HG03159 (cell line): ENCODE measurements around the gene THEMIS2.
"Not testable (repeated sequence)": the region's sequence is repeated elsewhere in the genome, so short reads cannot be mapped to it uniquely, and the experiment has no call there.

Experiments used
- ATAC-seq: cut with Tn5 transposase; IDR thresholded peaks from one replicate; pipeline ENCODE4 v1.9.1; 2021; ENCODE audit warnings: mild to moderate bottlenecking, moderate library complexity; ENCODE audit not compliant: unreplicated experiment

Gene THEMIS2

DNA sequence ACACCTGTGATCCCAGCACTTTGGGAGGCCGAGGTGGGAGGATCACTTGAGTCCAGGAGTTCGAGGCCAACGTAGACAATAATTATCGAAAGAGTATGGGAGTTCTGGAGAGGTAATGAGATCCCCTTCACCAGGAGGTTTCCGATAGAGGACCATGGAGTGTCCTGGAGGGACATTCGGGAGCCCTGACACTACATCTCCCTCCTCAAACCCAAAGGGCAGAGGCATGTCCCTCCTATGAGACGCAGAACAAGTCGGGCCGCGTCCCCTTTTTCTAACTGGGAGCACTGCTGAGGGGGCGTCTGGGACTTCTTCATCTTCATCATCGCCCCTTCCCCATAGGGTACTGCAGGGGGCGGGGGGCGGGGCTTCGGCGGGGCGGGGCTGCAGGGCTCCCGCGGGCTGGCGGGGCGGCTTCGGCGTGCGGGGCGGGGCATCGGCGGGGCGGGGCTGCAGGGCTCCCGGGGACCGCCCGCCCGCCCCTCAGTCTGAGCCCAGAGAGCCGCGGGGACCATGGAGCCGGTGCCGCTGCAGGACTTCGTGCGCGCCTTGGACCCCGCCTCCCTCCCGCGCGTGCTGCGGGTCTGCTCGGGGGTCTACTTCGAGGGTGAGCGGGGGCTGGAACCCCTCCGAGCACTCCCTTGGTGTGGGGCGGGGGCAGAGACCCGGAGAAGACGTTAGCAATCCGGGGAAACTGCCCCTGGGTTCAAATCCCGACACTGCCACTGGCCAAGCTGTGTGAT, at the start of gene THEMIS2:
Gene THEMIS2 (plus strand): TSS at position 486 of the 743 bp plus-strand sequence. CDS start 28 bp downstream, at position 514.
- ATAC-seq = no peak

DNA sequence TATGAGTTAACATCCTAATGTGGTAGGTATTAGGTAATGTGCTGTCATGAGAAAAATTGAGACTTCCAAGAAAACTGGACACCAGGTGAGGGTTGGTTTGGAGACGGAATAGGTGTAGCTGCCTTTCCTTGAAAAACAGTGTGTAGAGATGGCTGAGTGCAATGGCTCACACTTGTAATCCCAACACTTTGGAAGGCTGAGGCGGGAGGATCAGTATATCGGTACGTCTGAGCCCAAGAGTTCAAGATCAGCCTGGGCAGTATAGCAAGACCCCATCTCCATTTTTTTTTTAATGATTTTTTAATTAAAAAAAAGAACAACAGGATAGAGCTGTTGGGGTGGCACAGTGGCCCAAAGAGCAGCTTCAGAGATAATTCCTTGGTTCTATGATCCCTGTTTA, 48.6 kb upstream of the THEMIS2 start:
- ATAC-seq = no peak

DNA sequence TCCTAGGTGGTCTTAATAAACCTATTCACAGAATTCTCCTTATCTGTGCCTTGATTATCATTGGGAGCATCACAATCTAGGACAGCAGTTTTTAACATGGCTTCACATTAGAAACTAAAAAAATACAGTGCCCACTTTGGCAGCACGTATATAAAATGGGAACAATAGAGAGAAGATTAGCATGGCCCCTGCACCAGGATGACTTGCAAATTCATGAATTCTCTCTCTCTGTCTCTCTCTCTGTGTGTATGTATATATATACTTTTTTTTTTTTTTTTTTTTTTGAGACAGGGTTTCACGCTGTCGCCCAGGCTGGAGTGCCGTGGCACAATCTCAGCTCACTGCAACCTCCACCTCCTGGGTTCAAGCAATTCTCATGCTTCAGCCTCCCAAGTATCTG, 47.9 kb upstream of the THEMIS2 start:
- ATAC-seq = no peak

DNA sequence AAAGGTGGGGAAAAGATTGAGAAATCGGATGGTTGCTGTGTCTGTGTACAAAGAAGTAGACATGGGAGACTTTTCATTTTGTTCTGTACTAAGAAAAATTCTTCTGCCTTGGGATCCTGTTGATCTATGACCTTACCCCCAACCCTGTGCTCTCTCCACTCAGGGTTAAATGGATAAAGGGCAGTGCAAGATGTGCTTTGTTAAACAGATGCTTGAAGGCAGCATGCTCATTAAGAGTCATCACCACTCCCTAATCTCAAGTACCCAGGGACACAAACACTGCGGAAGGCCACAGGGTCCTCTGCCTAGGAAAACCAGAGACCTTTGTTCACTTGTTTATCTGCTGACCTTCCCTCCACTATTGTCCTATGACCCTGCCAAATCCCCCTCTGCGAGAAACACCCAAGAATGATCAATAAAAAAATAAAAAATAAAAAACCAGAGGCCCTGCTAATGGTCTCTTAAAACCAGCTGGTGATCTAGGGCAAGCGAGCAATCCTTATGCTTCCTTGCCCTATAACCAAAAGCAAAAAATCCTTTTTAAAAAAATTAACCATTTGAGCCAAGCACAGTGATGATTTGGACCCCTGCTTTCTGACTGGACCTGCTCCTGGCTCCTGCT, 42.9 kb upstream of the THEMIS2 start:
- ATAC-seq = not testable (repeated sequence)

DNA sequence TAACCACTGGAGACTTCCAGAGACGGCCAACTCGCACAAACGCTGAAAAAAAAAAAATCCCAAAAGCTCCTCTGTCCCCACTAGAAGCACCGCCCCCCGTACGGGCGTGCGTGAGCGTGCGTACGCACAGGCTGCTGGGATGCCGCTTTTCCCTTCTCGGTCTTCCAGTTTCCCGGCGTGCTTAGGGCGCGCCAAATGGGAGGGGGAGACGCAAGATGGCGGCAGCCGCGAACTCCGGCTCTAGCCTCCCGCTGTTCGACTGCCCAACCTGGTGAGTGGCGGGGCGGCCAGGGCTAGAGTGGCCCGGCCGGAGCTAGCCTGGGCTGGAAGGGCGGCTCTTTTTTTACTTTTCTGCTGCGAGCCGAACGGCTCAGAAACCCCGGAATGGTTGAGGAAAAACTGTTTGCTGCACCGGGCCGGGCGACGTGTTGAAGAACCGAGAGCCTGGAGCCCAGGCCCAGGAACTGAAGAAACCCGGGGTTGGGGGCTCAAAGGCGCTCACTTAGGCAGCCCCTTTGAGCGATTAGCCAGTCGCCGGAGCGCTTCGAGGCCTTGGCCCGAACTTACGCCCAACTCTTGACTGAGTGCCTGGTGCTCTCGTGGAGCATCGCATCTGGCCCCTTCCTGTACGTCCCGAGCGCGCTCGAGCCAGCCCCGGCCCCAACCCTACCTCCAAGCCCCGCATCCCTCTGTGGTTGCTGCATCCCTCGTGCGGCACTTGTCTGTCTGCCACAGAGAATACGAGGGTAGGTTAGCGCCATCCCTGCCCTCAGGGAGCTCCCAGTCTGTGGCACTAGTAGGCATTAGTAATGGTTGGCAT, 41.5 kb upstream of the THEMIS2 start, which contains the start of gene PPP1R8:
Gene PPP1R8 (plus strand): TSS at position 162 of the 820 bp plus-strand sequence. CDS start 54 bp downstream, at position 216.
- ATAC-seq = peak; percentile 88

DNA sequence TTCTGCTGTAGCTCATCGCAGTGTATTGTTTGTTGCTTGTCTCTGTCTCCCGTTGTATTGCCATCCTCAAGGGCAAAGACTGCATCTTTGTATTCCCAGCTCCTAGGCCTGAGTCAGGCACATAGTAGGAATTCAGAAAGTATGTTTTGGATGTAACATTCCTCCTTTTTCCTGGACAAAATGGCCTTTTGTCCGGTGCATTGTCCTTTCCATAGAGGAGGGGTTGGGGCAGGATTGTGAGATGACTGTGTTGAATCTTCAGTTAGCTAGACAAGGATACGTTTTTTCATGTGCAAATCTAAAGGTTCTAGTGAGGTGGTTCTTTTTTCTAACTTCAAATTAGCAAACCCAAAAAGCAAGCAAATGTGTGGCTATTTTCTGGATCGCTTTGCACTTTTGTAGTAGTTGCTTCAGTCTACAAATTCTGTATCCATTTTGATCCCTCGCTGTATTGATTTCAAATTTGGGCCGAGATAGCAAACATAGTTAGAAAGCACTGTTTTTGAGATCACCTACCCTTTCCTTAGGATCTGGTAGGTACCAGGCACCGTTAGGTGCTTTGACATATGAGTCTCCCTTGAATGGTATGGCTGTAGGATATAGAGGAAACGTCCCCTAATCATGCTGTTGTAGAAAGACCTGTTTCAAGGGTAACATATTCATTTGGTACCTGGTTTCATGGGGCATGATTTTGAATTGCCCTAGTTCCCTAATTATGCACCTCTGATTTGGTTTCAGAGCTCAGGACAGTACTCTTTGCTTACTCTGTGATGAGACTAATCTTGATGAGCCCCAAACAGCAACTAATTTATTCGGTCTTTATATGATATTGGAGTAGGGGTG, 40.6 kb upstream of the THEMIS2 start:
- no peak for ATAC-seq

DNA sequence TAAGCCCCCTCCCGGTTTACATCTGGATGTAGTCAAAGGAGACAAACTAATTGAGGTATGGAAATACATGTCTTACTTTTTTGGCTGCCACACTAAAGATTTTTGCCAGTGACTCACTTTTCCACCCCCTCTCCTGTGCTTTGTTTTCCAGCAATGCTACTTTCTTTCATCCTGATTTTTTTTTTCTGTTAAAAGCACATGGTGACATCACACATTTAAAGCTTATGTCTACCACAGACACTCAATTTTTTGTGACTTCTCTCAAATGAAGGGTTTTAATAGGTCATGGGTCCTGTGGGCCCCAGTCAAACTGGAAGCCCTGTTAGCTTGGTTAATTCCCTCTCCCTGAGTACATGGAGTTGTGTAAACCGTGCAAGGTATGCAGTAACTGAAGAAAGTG, 39.6 kb upstream of the THEMIS2 start:
- no peak for ATAC-seq

DNA sequence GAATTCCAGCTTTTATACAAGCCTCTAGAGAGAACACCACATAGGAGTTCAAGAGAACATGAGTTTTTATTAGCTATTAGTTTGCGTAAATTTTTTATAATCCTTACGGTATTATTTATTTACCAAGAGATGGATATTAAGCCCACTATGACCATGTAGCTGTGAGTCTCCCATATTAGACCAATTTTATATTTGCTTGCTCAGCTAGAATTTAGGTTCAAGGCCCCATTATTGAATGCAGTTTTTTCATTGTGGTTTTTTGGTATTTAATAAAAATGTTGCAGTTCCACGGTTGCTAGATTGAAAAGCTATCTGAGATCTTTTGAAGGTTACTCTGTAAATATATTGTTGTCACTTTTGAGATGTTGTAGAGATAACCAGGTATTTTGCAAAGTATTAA, 38.9 kb upstream of the THEMIS2 start:
- no peak for ATAC-seq

DNA sequence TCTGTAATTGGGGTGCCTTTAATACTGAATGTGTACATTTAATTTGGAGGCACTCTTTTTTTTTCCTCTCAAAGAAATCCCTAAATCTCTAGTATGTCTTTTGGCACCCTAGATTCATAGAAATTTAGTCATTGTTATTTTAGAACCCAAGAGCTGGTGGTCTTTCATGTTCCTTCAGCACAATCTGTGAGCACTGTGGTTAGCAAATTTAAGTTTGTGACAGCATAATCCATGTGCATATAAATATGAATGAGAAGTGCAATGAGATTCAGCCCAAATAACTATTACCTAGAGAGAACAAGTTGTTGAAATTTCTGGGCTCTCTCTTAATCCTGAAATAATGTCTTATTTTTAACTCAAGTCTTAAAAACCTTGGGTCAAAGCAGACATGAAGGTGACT, 37.3 kb upstream of the THEMIS2 start:
- ATAC-seq = no peak

DNA sequence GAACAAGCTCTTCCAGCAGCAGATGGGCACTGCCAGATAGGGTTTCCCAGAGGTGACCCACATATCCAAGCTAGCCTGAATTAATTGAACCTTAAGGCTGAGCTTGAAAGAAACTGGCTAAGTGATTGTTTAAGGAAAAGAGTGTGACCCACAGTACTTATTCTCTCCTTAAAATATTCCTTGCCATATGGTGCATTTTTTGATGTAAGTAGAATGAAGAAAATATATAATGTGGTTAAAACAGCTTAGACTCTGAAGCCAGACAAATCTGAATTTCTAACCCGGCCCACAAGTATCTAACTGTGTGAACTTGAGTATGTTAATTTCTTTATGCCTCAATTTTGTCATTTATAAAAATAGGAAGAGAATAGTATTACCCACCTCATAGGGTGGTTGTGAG, 36.8 kb upstream of the THEMIS2 start:
- ATAC-seq = no peak

DNA sequence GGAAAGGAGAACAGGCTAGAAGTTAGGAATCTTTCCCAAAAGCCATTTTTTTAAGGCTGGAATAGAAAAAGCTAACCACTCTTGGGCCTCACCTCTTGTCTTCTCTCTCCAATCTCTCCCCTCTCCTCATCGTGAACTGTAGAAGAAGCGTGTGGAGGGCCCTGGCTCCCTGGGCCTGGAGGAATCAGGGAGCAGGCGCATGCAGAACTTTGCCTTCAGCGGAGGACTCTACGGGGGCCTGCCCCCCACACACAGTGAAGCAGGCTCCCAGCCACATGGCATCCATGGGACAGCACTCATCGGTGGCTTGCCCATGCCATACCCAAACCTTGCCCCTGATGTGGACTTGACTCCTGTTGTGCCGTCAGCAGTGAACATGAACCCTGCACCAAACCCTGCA, 22.4 kb upstream of the THEMIS2 start:
- no peak for ATAC-seq

DNA sequence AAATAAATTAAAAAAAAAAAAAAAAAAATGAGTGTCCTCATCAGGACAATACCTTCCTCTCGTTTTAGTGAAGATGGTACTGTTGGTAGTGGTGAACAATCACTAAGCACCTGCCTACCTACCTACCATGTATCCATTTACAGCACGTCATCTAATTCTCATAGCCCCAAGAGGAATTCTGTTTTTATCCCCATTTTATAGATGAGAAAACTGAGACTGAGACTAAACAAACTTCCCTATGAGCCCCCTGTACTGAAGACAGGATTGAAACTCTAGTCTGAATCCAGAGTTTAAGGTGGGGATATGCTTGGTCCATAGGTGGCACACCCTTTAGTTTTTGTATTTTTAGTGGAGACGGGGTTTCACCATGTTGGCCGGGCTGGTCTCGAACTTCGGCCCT, 17.3 kb upstream of the THEMIS2 start:
- no peak for ATAC-seq

DNA sequence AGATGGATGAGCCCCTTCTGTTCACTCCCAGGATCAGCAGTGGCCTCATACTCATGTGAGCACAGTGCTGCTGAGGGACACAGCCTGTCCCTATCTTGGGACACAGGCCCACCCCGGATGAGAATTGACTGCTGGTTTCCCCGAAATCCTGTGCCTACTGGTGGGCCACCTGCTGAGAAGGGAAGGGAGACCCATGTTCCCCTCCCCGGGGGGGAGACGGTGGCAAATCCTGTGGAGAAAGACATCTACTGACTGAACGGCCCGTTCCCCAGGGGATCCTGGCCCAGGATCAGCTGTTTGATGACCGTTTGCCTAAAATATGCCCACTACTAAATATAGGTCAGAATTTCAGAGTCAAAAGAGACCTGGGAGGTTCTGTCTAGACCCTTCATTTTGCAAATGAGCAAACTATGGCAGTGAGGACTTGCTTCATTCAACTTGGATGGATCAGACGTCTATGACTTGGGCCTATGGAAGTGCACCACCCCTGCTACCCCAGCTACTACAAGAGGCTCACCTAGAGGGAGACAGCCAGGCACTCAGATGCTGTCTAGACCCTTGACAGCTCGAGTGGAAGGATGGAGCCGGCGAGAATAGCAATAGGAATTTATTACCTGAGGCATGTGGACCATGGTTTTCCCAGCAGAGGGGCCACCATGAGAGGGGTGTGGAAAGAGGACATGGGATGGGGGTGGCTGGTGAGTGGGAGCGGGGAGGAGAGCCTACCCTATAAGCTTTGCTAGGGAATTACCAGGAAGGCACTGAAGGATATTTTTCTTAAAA, 15.6 kb upstream of the THEMIS2 start:
- no peak for ATAC-seq

DNA sequence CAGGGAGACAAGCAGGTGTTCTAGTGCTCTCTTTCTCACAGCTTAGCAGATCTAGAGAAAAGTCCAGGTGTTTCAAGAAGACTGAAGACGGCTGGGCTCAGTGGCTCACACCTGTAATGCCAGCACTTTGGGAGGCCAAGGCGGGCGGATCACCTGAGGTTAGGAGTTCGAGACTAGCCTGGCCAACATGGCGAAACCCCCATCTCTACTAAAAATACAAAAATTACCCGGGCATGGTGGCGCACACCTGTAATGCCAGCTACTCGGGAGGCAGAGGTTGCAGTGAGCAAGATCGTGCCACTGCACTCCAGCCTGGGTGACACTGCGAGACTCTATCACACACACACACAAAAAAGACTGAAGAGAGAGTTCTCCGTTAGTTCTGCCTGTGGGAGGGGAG, 14.8 kb upstream of the THEMIS2 start:
- not testable (repeated sequence) for ATAC-seq

DNA sequence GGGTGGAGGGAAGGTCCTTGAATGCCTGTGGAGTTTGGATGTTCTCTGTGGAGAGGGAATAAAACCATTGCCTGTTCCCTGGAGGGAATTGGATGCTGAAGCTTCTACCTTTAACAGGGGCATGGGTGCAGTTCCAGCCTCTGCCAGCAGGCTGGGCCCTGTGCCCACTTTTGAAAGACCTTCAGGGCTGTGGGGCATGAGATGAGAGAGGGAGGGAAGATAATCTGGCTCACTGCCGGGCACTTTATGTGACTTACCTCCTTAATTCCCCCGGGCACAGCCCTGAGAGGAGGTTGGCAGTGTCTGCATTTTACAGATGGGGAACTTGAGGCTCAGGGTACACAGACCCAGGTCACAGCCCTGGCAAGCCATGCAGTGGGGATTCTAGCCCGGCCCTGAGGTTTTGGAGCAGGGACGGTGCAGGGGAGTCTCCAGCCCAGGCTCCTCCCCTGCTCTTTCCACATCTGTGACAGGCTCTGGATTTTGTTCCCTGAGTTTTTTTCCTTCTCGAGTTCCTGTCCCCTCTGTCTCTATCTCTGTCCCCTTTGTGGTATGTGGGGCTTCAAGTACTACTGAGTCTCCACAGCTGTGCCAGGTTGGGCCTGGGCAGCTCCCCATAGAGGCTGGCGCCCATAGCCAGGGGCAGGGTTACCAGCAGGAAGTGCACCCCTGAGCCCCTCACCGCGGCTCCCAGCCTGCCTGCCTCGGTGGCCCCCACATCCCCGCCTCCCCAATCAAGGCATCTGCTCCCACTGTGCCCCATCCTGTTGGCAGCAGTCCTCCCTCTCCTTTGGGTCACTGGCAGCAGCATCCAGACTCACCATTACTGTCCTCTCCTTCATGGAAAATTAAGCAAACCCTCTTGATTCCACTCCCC, 14.0 kb upstream of the THEMIS2 start:
- peak; percentile 75 for ATAC-seq

DNA sequence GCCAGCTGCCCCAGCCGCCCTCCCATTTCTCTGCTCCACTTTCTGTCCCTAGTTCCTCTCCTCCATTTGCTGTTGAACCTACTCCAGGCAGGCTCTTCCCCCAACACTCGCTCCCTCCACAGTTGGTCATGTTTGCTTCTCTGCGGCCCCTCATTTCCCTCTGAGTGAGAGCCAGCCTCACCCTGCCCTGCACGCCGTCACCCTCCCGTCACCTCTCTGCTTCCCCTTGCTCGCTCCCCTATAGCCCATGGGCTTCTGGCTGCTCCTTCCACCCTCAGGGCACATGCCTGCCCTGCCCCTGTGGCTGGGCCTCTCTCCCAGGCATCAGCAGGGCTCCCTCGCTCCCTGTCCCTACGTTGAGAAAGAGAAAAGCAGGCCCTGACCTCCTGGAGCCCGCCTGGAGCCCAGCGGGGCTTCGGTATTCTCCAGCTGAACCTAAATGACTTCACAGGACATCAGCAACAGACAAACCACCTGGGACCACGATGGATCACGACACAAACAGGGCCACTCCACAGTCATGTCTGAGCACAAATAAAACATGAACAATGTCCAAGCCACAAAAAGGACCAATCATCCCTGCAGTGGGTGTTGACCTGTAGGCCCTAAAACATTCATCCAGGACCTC, 13.3 kb upstream of the THEMIS2 start:
- ATAC-seq = no peak

DNA sequence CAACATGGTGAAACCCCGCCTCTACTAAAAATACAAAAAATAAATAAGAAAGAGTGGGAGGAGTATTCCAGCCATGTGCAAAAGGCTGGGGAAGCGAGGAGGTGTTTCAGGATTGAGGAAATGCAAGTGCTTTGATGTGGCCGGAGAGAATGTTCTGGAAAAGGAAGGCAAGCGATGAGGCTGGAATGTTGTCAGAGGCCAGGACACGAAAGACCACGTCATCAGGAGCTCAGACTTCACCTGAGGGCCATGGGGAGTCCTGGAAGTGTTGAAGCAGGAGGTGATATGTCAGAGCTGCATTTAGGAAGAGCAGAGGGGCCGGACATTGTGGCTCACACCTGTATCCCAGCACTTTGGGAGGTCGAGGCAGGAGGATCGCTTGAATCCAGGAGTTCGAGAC, 10.9 kb upstream of the THEMIS2 start:
- ATAC-seq = no peak

DNA sequence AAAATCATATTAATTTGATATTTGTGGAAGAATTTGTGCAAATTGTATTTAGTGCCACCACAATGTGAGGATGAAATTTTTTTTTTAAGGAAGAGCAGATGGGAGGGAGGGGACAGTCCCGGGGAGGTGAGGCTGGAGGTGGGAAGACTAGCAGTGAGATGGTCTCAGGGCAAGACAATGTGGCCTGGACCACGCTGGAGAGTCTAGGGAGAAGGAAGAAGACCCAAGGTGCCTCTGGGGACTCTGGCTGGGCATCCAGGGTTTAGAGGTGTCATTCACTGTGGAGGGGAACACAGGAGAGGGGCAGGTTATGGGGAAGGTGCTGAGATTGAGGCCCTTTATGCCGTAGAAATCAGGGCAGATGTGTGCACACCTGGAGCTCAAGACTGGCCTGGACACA, 10.3 kb upstream of the THEMIS2 start:
- ATAC-seq = no peak
